ENCODE measurements around the gene HMGA1. TPM values are rescaled to one million over a fixed set of nuclear protein-coding genes. Genes with fewer than 3 reads are reported as not detected.

The HMGA1 gene
- total and polyA plus RNA-seq, 2 experiments from 2014 or later: 1,411 to 2,052 TPM

DNA sequence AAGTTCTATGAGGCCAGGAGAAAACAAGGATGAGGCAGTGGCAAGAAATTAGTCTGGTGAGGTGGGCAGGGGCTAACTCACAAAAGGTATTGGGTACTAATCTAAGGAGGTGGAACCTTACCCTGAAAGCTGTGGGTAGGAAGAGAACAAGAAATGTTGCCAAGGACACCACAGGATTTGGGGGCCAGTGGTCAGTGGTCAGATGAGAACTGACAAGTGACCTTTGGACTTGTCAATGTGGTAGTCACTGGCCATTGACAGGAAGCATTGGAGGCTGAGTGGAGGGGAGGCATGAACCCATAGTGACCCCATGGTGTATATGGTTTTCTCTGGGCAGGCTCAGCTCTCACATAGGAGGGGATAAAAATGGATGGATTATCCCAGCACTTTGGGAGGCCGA is 37.5 kb downstream of the HMGA1 start:
- H3K27me3 Mint-ChIP-seq (ENCODE audit: insufficient read depth, low read depth, poor library complexity): peaks cover 5% of the 10 kb centered on the region
- no peaks in the 10 kb centered on the region for H3K9me3 Mint-ChIP-seq
- Histone ChIP-seq H3K4me1 (ENCODE audit: insufficient read depth) (no peaks in the 10 kb centered on the region), H3K36me3 (ENCODE audit: insufficient read depth) (no peaks in the 10 kb centered on the region), H3K79me2 (replicated peaks; ENCODE audit: insufficient read depth) (no peaks in the 10 kb centered on the region), H3K4me2 (no peak overlapping the region), H3K27ac (ENCODE audit: low read depth) (no peak overlapping the region), H4K20me1 (replicated peaks; ENCODE audit: insufficient read depth) (no peaks in the 10 kb centered on the region), H2AFZ (no peak overlapping the region), H3K27me3 (ENCODE audit: insufficient read depth) (no peaks in the 10 kb centered on the region), H3K9me2 (ENCODE audit: insufficient read depth) (no peaks in the 10 kb centered on the region), H3F3A (replicated peaks; ENCODE audit: low read depth) (no peaks in the 10 kb centered on the region), H3K4me3 (no peak overlapping the region)
- ATAC-seq (no peak), DNase-seq (ENCODE audit: low spot score) (no peak)
- H3K27ac Mint-ChIP-seq: no peak overlapping the region
- no peak overlapping the region for H3K4me3 Mint-ChIP-seq
- H3K36me3 Mint-ChIP-seq (ENCODE audit: low read depth): no peaks in the 10 kb centered on the region; the same call in 2 of the 3 replicates
- H3K4me1 Mint-ChIP-seq: peaks cover 5% of the 10 kb centered on the region; the same call in 2 of the 3 replicates
- TF ChIP-seq CTCF (conservative IDR thresholded peaks at IDR 0.05; ENCODE audit: low read depth in 2 of 2) (no peak), ZNF331 (CRISPR knock-in tag; IDR thresholded peaks at IDR 0.05; ENCODE audit: low read depth) (no peak)

DNA sequence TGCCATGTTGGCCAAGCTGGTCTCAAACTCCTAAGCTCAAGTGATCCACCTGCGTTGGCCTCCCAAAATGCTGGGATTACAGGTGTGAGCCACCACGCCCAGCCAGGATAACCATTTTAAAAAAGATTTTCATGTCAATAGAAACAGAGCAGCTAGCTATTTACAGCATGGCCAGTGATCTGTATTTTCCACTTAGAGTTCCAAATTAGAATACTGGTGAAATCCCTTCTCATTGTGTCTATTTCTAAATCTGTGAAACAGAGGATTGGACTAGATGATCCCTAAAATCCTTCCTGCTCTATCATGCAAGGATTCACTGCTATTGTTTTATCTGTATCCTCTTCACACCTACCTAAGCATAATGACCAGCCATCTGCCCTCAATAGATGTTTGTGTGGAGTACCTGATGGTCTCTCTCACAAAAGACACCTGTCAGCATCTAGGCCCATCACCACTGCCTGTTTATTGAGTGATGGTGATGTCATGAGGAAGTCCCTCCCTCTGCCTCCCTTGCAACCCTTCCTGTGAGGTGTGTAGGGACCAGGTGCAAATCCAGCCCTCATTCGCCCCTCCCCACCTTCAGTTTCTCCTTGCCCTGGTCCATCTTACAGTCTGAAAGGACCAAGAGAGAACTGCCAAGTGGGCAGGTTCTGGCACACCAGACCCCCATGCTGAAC is 38.6 kb downstream of the HMGA1 start:
- no peak overlapping the region for H3K27ac Mint-ChIP-seq
- no peak overlapping the region for H3K4me3 Mint-ChIP-seq
- no peaks in the 10 kb centered on the region for H3K9me3 Mint-ChIP-seq
- no peak overlapping the region for H3K4me2 ChIP-seq
- ATAC-seq (no peak), DNase-seq (ENCODE audit: low spot score) (no peak)
- H3F3A ChIP-seq (replicated peaks; ENCODE audit: low read depth): no peaks in the 10 kb centered on the region
- peaks cover 7% of the 10 kb centered on the region for H3K27me3 Mint-ChIP-seq (ENCODE audit: insufficient read depth, low read depth, poor library complexity)
- H2AFZ ChIP-seq: no peak overlapping the region
- no peaks in the 10 kb centered on the region for H3K9me2 ChIP-seq (ENCODE audit: insufficient read depth)
- no peak overlapping the region for H3K4me3 ChIP-seq
- no peaks in the 10 kb centered on the region for H3K27me3 ChIP-seq (ENCODE audit: insufficient read depth)
- no peaks in the 10 kb centered on the region for H4K20me1 ChIP-seq (replicated peaks; ENCODE audit: insufficient read depth)
- no peak for TF ChIP-seq ZNF114 (CRISPR knock-in tag; IDR thresholded peaks at IDR 0.05)
- TF ChIP-seq NANOG (IDR thresholded peaks at IDR 0.05; ENCODE audit: borderline replicate concordance): no peak
- TF ChIP-seq ZNF331 (CRISPR knock-in tag; IDR thresholded peaks at IDR 0.05; ENCODE audit: low read depth): no peak
- no peak for TF ChIP-seq EZH2 (IDR thresholded peaks at IDR 0.05; ENCODE audit: low read depth, unreplicated experiment)
- TF ChIP-seq, protein P1, sequence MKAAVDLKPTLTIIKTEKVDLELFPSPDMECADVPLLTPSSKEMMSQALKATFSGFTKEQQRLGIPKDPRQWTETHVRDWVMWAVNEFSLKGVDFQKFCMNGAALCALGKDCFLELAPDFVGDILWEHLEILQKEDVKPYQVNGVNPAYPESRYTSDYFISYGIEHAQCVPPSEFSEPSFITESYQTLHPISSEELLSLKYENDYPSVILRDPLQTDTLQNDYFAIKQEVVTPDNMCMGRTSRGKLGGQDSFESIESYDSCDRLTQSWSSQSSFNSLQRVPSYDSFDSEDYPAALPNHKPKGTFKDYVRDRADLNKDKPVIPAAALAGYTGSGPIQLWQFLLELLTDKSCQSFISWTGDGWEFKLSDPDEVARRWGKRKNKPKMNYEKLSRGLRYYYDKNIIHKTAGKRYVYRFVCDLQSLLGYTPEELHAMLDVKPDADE (IDR thresholded peaks at IDR 0.05): no peak
- no peak for TF ChIP-seq JUNB (IDR thresholded peaks at IDR 0.05; ENCODE audit: unreplicated experiment)
- H3K79me2 ChIP-seq (replicated peaks; ENCODE audit: insufficient read depth): no peaks in the 10 kb centered on the region
- H3K4me1 Mint-ChIP-seq: peaks cover 5% of the 10 kb centered on the region; the same call in 2 of the 3 replicates
- H3K36me3 Mint-ChIP-seq (ENCODE audit: low read depth): no peaks in the 10 kb centered on the region; the same call in 2 of the 3 replicates
- no peaks in the 10 kb centered on the region for H3K36me3 ChIP-seq (ENCODE audit: insufficient read depth)
- H3K4me1 ChIP-seq (ENCODE audit: insufficient read depth): no peaks in the 10 kb centered on the region
- no peak overlapping the region for H3K27ac ChIP-seq (ENCODE audit: low read depth)
